Measurements from ENCODE around the gene CIPC.

CIPC gene

GRCh38 chr14:77071938-77072388 is 26.1 kb upstream of the CIPC start:
- Histone ChIP-seq H3K9me2 (replicated peaks; ENCODE audit: insufficient read depth, low read length) (no peaks in the 10 kb centered on the region), H4K20me1 (ENCODE audit: low read depth, low read length) (no peaks in the 10 kb centered on the region), H3K4me3 (ENCODE audit: insufficient read depth, low read length, poor library complexity, severe bottlenecking) (no peak overlapping the region), H3K4me2 (ENCODE audit: low read depth, low read length, poor library complexity, severe bottlenecking) (no peak overlapping the region), H3K9me3 (ENCODE audit: insufficient read depth, low read length) (no peaks in the 10 kb centered on the region), H3K27ac (ENCODE audit: low read depth, low read length) (no peak overlapping the region), H3F3A (ENCODE audit: insufficient read depth) (no peaks in the 10 kb centered on the region), H3K9ac (ENCODE audit: low read length) (no peak overlapping the region), H3K27me3 (ENCODE audit: low read length) (no peaks in the 10 kb centered on the region), H3K36me3 (ENCODE audit: low read length) (no peaks in the 10 kb centered on the region), H2AFZ (ENCODE audit: low read depth, low read length, severe bottlenecking) (no peak overlapping the region), H3K79me2 (ENCODE audit: insufficient read depth, low read length) (no peaks in the 10 kb centered on the region)
- TF ChIP-seq CTCF (IDR thresholded peaks at IDR 0.05; ENCODE audit: insufficient read depth, low read length, poor library complexity, severe bottlenecking) (no peak), EZH2phosphoT487 (conservative IDR thresholded peaks at IDR 0.05; ENCODE audit: low read length) (no peak)

GRCh38 chr14:77074969-77075368 is 23.1 kb upstream of the CIPC start:
- Histone ChIP-seq H3K4me3 (ENCODE audit: insufficient read depth, low read length, poor library complexity, severe bottlenecking) (no peak overlapping the region), H2AFZ (ENCODE audit: low read depth, low read length, severe bottlenecking) (no peak overlapping the region), H3K4me2 (ENCODE audit: low read depth, low read length, poor library complexity, severe bottlenecking) (no peak overlapping the region), H3K27ac (ENCODE audit: low read depth, low read length) (no peak overlapping the region), H4K20me1 (ENCODE audit: low read depth, low read length) (no peaks in the 10 kb centered on the region), H3K9ac (ENCODE audit: low read length) (no peak overlapping the region), H3K9me2 (replicated peaks; ENCODE audit: insufficient read depth, low read length) (no peaks in the 10 kb centered on the region), H3F3A (ENCODE audit: insufficient read depth) (no peaks in the 10 kb centered on the region), H3K9me3 (ENCODE audit: insufficient read depth, low read length) (no peaks in the 10 kb centered on the region), H3K79me2 (ENCODE audit: insufficient read depth, low read length) (no peaks in the 10 kb centered on the region), H3K27me3 (ENCODE audit: low read length) (no peaks in the 10 kb centered on the region), H3K36me3 (ENCODE audit: low read length) (no peaks in the 10 kb centered on the region)
- TF ChIP-seq CTCF (IDR thresholded peaks at IDR 0.05; ENCODE audit: insufficient read depth, low read length, poor library complexity, severe bottlenecking), result no peak
- no peak for TF ChIP-seq EZH2phosphoT487 (conservative IDR thresholded peaks at IDR 0.05; ENCODE audit: low read length)

- Histone ChIP-seq H3K79me2 (ENCODE audit: insufficient read depth, low read length) (no peaks in the 10 kb centered on the region), H2AFZ (ENCODE audit: low read depth, low read length, severe bottlenecking) (no peak overlapping the region), H3K4me2 (ENCODE audit: low read depth, low read length, poor library complexity, severe bottlenecking) (no peak overlapping the region), H3K27me3 (ENCODE audit: low read length) (no peaks in the 10 kb centered on the region), H3K9me3 (ENCODE audit: insufficient read depth, low read length) (no peaks in the 10 kb centered on the region), H3K36me3 (ENCODE audit: low read length) (no peaks in the 10 kb centered on the region), H4K20me1 (ENCODE audit: low read depth, low read length) (no peaks in the 10 kb centered on the region), H3K4me3 (ENCODE audit: insufficient read depth, low read length, poor library complexity, severe bottlenecking) (no peak overlapping the region), H3F3A (ENCODE audit: insufficient read depth) (no peaks in the 10 kb centered on the region), H3K27ac (ENCODE audit: low read depth, low read length) (no peak overlapping the region), H3K9ac (ENCODE audit: low read length) (no peak overlapping the region), H3K9me2 (replicated peaks; ENCODE audit: insufficient read depth, low read length) (no peaks in the 10 kb centered on the region)
- TF ChIP-seq EZH2phosphoT487 (conservative IDR thresholded peaks at IDR 0.05; ENCODE audit: low read length) (no peak), CTCF (IDR thresholded peaks at IDR 0.05; ENCODE audit: insufficient read depth, low read length, poor library complexity, severe bottlenecking) (no peak)
These were observed 21.9 kb upstream of the CIPC start for GRCh38 chr14:77076113-77076631.

Measured in SU-DHL-6 (cell line).